H1 (cell line): Measurements from ENCODE around the gene R3HCC1L. TPM values are rescaled to one million over a fixed set of nuclear protein-coding genes. Genes with fewer than 3 reads are reported as not detected.
"Not testable (repeated sequence)": the region's sequence is repeated elsewhere in the genome, so short reads cannot be mapped to it uniquely, and the experiment has no call there.

Source experiments
- CTCF ChIA-PET: fragments of 300-600 bp; sonication (Branson Sonifier 250); formaldehyde crosslinking; loops from one replicate; lab custom pipeline; 2021; ENCODE audit not compliant: partially characterized antibody; lab: Charles Lee
- POLR2A ChIA-PET: fragments of 300-600 bp; sonication (Branson Sonifier 250); formaldehyde crosslinking; loops from one replicate; lab custom pipeline; 2021; ENCODE audit warnings: inconsistent platforms; ENCODE audit not compliant: partially characterized antibody; lab: Charles Lee
- DNase-seq, 2 experiments: peaks; one replicate each; pipeline versions ENCODE4 v3.0.0 to v3.0.0-alpha.2; 2010 to 2022; ENCODE audit warnings: low spot score in 2 of 2, low read depth in 1 of 2, mixed read lengths in 1 of 2
- FAIRE-seq: peaks from 2 replicates; lab custom pipeline; 2011; peaks lifted over from hg19 to GRCh38; lab: Jason Lieb, UNC
- H2AFZ ChIP-seq: 2 replicates; pipeline ENCODE4 v1.8.1; 2012; ENCODE audit warnings: low read length, inconsistent platforms
- H2AK5ac ChIP-seq: 2 replicates; pipeline ENCODE4 v1.6.1; 2013; ENCODE audit warnings: low read depth, low read length
- H2BK120ac ChIP-seq: replicated peaks from 2 replicates; pipeline ENCODE3; 2013; ENCODE audit warnings: low read depth, low read length, inconsistent platforms
- H2BK12ac ChIP-seq: 2 replicates; pipeline ENCODE4 v1.6.1; 2013; ENCODE audit warnings: low read depth, low read length
- H2BK15ac ChIP-seq: 2 replicates; pipeline ENCODE4 v1.6.1; 2013; ENCODE audit warnings: low read length
- H2BK20ac ChIP-seq: 2 replicates; pipeline ENCODE4 v1.6.1; 2013; ENCODE audit warnings: low read length
- H2BK5ac ChIP-seq: 2 replicates; pipeline ENCODE4 v1.6.1; 2013; ENCODE audit warnings: low read depth, low read length
- H3K14ac ChIP-seq: 2 replicates; pipeline ENCODE4 v1.6.1; 2013; ENCODE audit warnings: inconsistent platforms; ENCODE audit not compliant: insufficient read length
- H3K18ac ChIP-seq: 2 replicates; pipeline ENCODE4 v1.6.1; 2013; ENCODE audit warnings: low read length; ENCODE audit errors: extremely low read depth
- H3K23ac ChIP-seq: 2 replicates; pipeline ENCODE4 v1.6.1; 2013; ENCODE audit warnings: inconsistent platforms; ENCODE audit not compliant: insufficient read length
- H3K23me2 ChIP-seq: 2 replicates; pipeline ENCODE4 v1.6.1; 2013; ENCODE audit warnings: low read depth, low read length
- H3K27ac ChIP-seq: 2 replicates; pipeline ENCODE4 v1.6.1; 2011; ENCODE audit warnings: low read depth, low read length, inconsistent platforms
- H3K27me3 ChIP-seq, 4 experiments: replicated peaks in 1 of 4; 1 replicate in 1 of 4; 2 replicates in 3 of 4; pipeline versions ENCODE4 v1.6.1 to v1.8.1; 2011 to 2013; ENCODE audit warnings: low read length in 3 of 4, mild to moderate bottlenecking in 3 of 4, inconsistent platforms in 2 of 4, mixed read lengths in 2 of 4, moderate library complexity in 1 of 4; ENCODE audit not compliant: control insufficient read depth in 3 of 4, insufficient read depth in 3 of 4; ENCODE audit errors: extremely low read depth in 1 of 4
- H3K36me3 ChIP-seq, 4 experiments: 2 replicates each; pipeline versions ENCODE4 v1.6.1 to v1.8.1; 2011 to 2013; ENCODE audit warnings: mild to moderate bottlenecking in 4 of 4, low read length in 3 of 4, moderate library complexity in 2 of 4, control low read depth in 1 of 4, inconsistent platforms in 1 of 4; ENCODE audit not compliant: insufficient read depth in 4 of 4, control insufficient read depth in 2 of 4
- H3K4ac ChIP-seq: replicated peaks from 2 replicates; pipeline ENCODE3; 2013; ENCODE audit warnings: low read length, low read depth, mixed read lengths, inconsistent platforms; ENCODE audit not compliant: insufficient read length
- H3K4me1 ChIP-seq, 4 experiments: replicated peaks in 1 of 4; 1 replicate in 1 of 4; 2 replicates in 3 of 4; pipeline versions ENCODE4 v1.6.1 to v1.8.1; 2011 to 2013; ENCODE audit warnings: low read length in 3 of 4, inconsistent platforms in 2 of 4, mixed read lengths in 1 of 4; ENCODE audit not compliant: insufficient read depth in 4 of 4, control insufficient read depth in 3 of 4
- H3K4me2 ChIP-seq, 2 experiments: 2 replicates each; pipeline versions ENCODE4 v1.6.1 to v1.8.1; 2011 to 2013; ENCODE audit warnings: low read depth in 2 of 2, low read length in 2 of 2, control low read depth in 1 of 2, inconsistent platforms in 1 of 2, mild to moderate bottlenecking in 1 of 2; ENCODE audit not compliant: insufficient read depth in 1 of 2
- H3K4me3 ChIP-seq, 4 experiments: fragments of 200-600, 300-600 bp in 1 of 4; sonication (generic), shearing (Covaris generic), sonication (Bioruptor Twin) in 1 of 4; 2 replicates each; pipeline versions ENCODE4 v1.5.1 to v1.8.1; 2011 to 2016; ENCODE audit warnings: low read length in 4 of 4, low read depth in 3 of 4, control low read depth in 2 of 4, inconsistent platforms in 2 of 4, mild to moderate bottlenecking in 2 of 4, mixed read lengths in 1 of 4, moderate library complexity in 1 of 4; ENCODE audit not compliant: insufficient read depth in 2 of 4; ENCODE audit errors: extremely low read depth in 1 of 4
- H3K56ac ChIP-seq: replicated peaks from 2 replicates; pipeline ENCODE3; 2013; ENCODE audit warnings: low read depth, mild to moderate bottlenecking, mixed read lengths, low read length, inconsistent platforms; ENCODE audit not compliant: insufficient read length
- H3K79me1 ChIP-seq: 2 replicates; pipeline ENCODE4 v1.6.1; 2013; ENCODE audit warnings: low read depth, low read length, control low read depth
- H3K79me2 ChIP-seq, 2 experiments: 2 replicates each; pipeline versions ENCODE4 v1.6.1 to v1.8.1; 2012 to 2013; ENCODE audit warnings: low read length in 2 of 2, mild to moderate bottlenecking in 2 of 2, inconsistent platforms in 1 of 2; ENCODE audit not compliant: insufficient read depth in 2 of 2, control insufficient read depth in 1 of 2
- H3K9ac ChIP-seq, 4 experiments: replicated peaks in 1 of 4; 1 replicate in 1 of 4; 2 replicates in 3 of 4; pipeline versions ENCODE4 v1.6.1 to v1.8.1; 2011 to 2013; ENCODE audit warnings: low read depth in 3 of 4, low read length in 3 of 4, control low read depth in 2 of 4, mild to moderate bottlenecking in 2 of 4, moderate library complexity in 2 of 4, inconsistent platforms in 1 of 4; ENCODE audit errors: extremely low read depth in 1 of 4
- H3K9me3 ChIP-seq, 2 experiments: 2 replicates each; pipeline versions ENCODE4 v1.6.1 to v1.8.1; 2012 to 2013; ENCODE audit warnings: mild to moderate bottlenecking in 2 of 2, moderate library complexity in 2 of 2, control low read depth in 1 of 2, inconsistent platforms in 1 of 2, low read depth in 1 of 2, low read length in 1 of 2, mixed read lengths in 1 of 2; ENCODE audit not compliant: insufficient read depth in 2 of 2
- H4K20me1 ChIP-seq, 2 experiments: replicated peaks in 1 of 2; 2 replicates each; pipeline versions ENCODE3 to v1.8.1; 2011 to 2013; ENCODE audit warnings: inconsistent platforms in 2 of 2, low read length in 2 of 2, mild to moderate bottlenecking in 1 of 2; ENCODE audit not compliant: insufficient read depth in 2 of 2, control insufficient read depth in 1 of 2
- H4K5ac ChIP-seq: 2 replicates; pipeline ENCODE4 v1.6.1; 2013; ENCODE audit warnings: low read length, low read depth, mixed read lengths, inconsistent platforms; ENCODE audit not compliant: insufficient read length
- H4K8ac ChIP-seq: 2 replicates; pipeline ENCODE4 v1.8.0; 2013; ENCODE audit warnings: mild to moderate bottlenecking, moderate library complexity, low read length, inconsistent platforms; ENCODE audit not compliant: insufficient read depth; ENCODE audit errors: extremely low read depth
- H4K91ac ChIP-seq: replicated peaks from 2 replicates; pipeline ENCODE3; 2013; ENCODE audit warnings: low read length, mixed read lengths, inconsistent platforms; ENCODE audit not compliant: insufficient read length
- WGBS, 2 experiments: shearing (Covaris generic) in 1 of 2; methylation state at CpG; one replicate each; pipeline versions ENCODE4 v1.1.6 to v1.1.7; 2013 to 2015; ENCODE audit warnings: low lambda C conversion rate in 2 of 2, mixed read lengths in 2 of 2, inconsistent platforms in 1 of 2, low coverage in 1 of 2, missing lambda C conversion rate in 1 of 2; ENCODE audit not compliant: insufficient replicate concordance in 2 of 2, insufficient coverage in 1 of 2, insufficient read length in 1 of 2; ENCODE audit errors: extremely low coverage in 1 of 2, missing lambda C conversion rate in 1 of 2; 5-methylcytosine and 5-hydroxymethylcytosine counted together
- polyA plus RNA-seq, 7 experiments: library from polyadenylated mRNA; depleted of rRNA in 3 of 7; stranded (reverse) in 5 of 7; unstranded in 2 of 7; fragments of >200 nt in 5 of 7; fragments of 200-250 nt in 2 of 7; gene quantifications; 1 replicate in 5 of 7; 2 replicates in 1 of 7; 4 replicates in 1 of 7; pipeline versions ENCODE4 v1.2.1 to v1.2.3, GENCODE V29; 2011 to 2013; ENCODE audit warnings: missing spikeins in 2 of 7, mixed read lengths in 2 of 7
- total RNA-seq: library from RNA; stranded (reverse); fragmentation: NEBNext Ultra II Directional; extraction: Animal tissue kit (Norgen Biotek cat#: 25700); gene quantifications from 2 replicates; pipeline ENCODE4 v1.2.1, GENCODE V29; 2021

R3HCC1L gene
- total and polyA plus RNA-seq, 2 of the 8 experiments (the other 6 are each of a cell fraction or from before 2014, with no cell fraction given) = 6.9 to 13.9 TPM

GRCh38 chr10:98133075-98133752 lies 1.2 kb upstream of the R3HCC1L start:
- CTCF ChIA-PET = interaction anchor here (1.6 to 1.7 kb wide), 2 partner anchors 18 to 38 kb away, joined by 4 to 7 read pairs; no protein-coding TSS in a partner anchor
- H3K23ac ChIP-seq, DNase-seq, H2AK5ac ChIP-seq, H3K9ac ChIP-seq, POLR2A ChIA-PET, H2AFZ ChIP-seq, H3K18ac ChIP-seq, H3K23me2 ChIP-seq, H2BK5ac ChIP-seq, H3K9me3 ChIP-seq, H4K20me1 ChIP-seq, H4K8ac ChIP-seq, H2BK120ac ChIP-seq, H3K14ac ChIP-seq, H3K27me3 ChIP-seq, H3K36me3 ChIP-seq, H2BK20ac ChIP-seq, H3K4ac ChIP-seq, H3K4me3 ChIP-seq, H2BK15ac ChIP-seq, H3K4me1 ChIP-seq, H3K56ac ChIP-seq, H2BK12ac ChIP-seq, H3K79me1 ChIP-seq, FAIRE-seq, H4K5ac ChIP-seq, H3K27ac ChIP-seq, H3K4me2 ChIP-seq, H4K91ac ChIP-seq: not testable (repeated sequence)
- WGBS, 2 experiments = 93% methylated on average over 9 of the region's 9 CpGs; no CpG with 5 or more reads in 1 of the 2 experiments
- H3K79me2 ChIP-seq = peaks cover 0 to 30% of the 10 kb centered on the region in 2 experiments; a peak in 2 of 4 replicates
